A673 (cell line): Measurements from ENCODE around the gene SEPSECS.

ENCODE experiments used
- CTCF ChIP-seq: fragments of 300-800, 200-600 bp; sonication (generic); conservative IDR thresholded peaks from 2 replicates; pipeline ENCODE4 v1.5.1; 2017; ENCODE audit warnings: low read depth, mild to moderate bottlenecking, antibody characterized with exemption, low read length, moderate library complexity, mixed read lengths
- EZH2 ChIP-seq: fragments of 200-600 bp; sonication (generic); IDR thresholded peaks from 2 replicates; pipeline ENCODE4 v1.6.1; 2017; ENCODE audit warnings: borderline replicate concordance, low read depth, mild to moderate bottlenecking, mixed read lengths, antibody characterized with exemption, low read length; ENCODE audit not compliant: poor library complexity, severe bottlenecking

- no peak for TF ChIP-seq CTCF
- TF ChIP-seq EZH2: no peak
These were observed 61.0 kb downstream of the SEPSECS start for GRCh38 chr4:25098964-25099891.
